ENCODE data around the gene GMDS. TPM values are rescaled to one million over a fixed set of nuclear protein-coding genes. Genes with fewer than 3 reads are reported as not detected.

GMDS gene
- total RNA-seq, 2 donors from 2014 or later = 25.4 to 29.5 TPM

DNA sequence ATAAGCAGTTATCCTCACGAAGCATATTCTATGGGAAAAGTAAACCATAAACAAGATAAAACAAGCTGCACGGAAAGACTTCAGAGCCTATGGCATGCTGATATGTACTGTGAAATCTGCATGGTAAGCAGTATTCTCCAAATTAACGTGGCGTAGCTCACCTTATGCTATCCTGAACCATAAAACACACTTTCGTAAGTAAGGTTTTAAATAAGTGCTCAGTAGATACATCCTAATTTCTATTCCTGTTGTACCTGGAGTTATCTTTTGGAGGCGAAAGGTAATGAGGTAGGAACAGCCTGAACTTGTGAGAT is 208.7 kb downstream of the GMDS start:
- no peaks in the 10 kb centered on the region for H3K27me3 ChIP-seq (ENCODE audit: control insufficient read depth, insufficient read depth, low read length, poor library complexity, severe bottlenecking)
- DNase-seq = no peak
- no peak for TF ChIP-seq CTCF (conservative IDR thresholded peaks at IDR 0.05)
- Mint-ChIP-seq H3K27me3 (ENCODE audit: insufficient read depth) (no peaks in the 10 kb centered on the region), H3K4me3 (no peak overlapping the region), H3K4me1 (no peaks in the 10 kb centered on the region), H3K9me3 (no peaks in the 10 kb centered on the region), H3K36me3 (ENCODE audit: low read depth) (no peaks in the 10 kb centered on the region), H3K27ac (no peak overlapping the region)
- 94 to 100% methylated on average over 4 to 6 of the region's 6 CpGs for WGBS, 2 experiments (ENCODE audit: insufficient coverage in 1 of 2, insufficient read length in 1 of 2)
- H3K36me3 ChIP-seq (ENCODE audit: control insufficient read depth, insufficient read depth, low read length) = no peaks in the 10 kb centered on the region
- H3K9ac ChIP-seq (ENCODE audit: extremely low read depth, low read length, poor library complexity, severe bottlenecking) = no peak overlapping the region
- no peak overlapping the region for H3K27ac ChIP-seq (ENCODE audit: low read depth, low read length)
- no peaks in the 10 kb centered on the region for H3K9me3 ChIP-seq (ENCODE audit: control insufficient read depth, low read length)
- H3K4me3 ChIP-seq (ENCODE audit: low read length) = no peak overlapping the region
- H3K4me1 ChIP-seq (ENCODE audit: control insufficient read depth, insufficient read depth, low read length) = no peaks in the 10 kb centered on the region

DNA sequence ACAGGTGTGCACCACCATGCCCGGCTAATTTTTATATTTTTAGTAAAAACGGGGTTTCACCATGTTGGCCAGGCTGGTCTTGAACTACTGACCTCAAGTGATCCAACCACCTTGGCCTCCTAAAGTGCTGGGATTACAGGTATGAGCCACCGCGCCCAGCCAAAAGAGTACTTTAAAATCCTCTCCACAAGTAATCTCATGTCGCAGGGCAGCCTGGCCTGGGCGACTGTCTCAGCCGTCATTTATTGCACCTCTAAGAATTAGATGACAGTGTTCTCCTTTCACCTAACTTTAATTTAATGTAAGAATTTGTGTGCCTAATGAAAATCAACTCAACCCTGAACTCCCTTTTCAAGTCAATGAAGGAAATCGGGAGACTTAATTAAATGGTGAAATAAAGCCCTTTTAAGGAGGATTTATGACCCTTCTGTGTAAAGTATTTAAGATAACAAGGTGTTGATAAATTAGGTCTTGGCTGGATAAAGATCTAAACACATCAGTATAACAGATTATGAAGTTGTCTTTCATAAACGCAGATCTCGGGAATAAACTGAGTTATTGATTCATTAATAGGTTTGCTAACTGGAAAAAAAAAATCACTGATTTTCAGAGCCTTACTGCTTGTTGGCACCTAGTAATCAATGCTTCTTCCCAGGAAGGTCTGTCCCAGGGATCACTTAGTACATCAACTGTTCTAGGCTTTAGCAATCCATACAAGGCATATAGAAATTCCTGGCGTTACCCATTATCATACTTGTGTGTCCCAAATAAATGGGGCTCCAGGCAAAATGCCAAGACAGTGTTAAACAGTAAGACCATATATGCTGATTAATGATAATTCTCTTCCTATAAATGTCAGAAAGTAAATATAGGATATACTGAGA is 209.3 kb downstream of the GMDS start:
- no peaks in the 10 kb centered on the region for H3K9me3 ChIP-seq (ENCODE audit: control insufficient read depth, low read length)
- 93 to 100% methylated on average over 2 to 11 of the region's 11 CpGs for WGBS, 2 experiments (ENCODE audit: insufficient coverage in 1 of 2, insufficient read length in 1 of 2)
- H3K9ac ChIP-seq (ENCODE audit: extremely low read depth, low read length, poor library complexity, severe bottlenecking) = no peak overlapping the region
- H3K36me3 Mint-ChIP-seq (ENCODE audit: low read depth) = no peaks in the 10 kb centered on the region
- no peaks in the 10 kb centered on the region for H3K27me3 ChIP-seq (ENCODE audit: control insufficient read depth, insufficient read depth, low read length, poor library complexity, severe bottlenecking)
- no peak overlapping the region for H3K4me3 ChIP-seq (ENCODE audit: low read length)
- no peak overlapping the region for H3K27ac Mint-ChIP-seq
- no peak overlapping the region for H3K4me3 Mint-ChIP-seq
- DNase-seq = no peak
- no peaks in the 10 kb centered on the region for H3K4me1 ChIP-seq (ENCODE audit: control insufficient read depth, insufficient read depth, low read length)
- no peaks in the 10 kb centered on the region for H3K27me3 Mint-ChIP-seq (ENCODE audit: insufficient read depth)
- no peaks in the 10 kb centered on the region for H3K4me1 Mint-ChIP-seq
- H3K36me3 ChIP-seq (ENCODE audit: control insufficient read depth, insufficient read depth, low read length) = no peaks in the 10 kb centered on the region
- TF ChIP-seq CTCF (conservative IDR thresholded peaks at IDR 0.05) = no peak
- no peak overlapping the region for H3K27ac ChIP-seq (ENCODE audit: low read depth, low read length)
- no peaks in the 10 kb centered on the region for H3K9me3 Mint-ChIP-seq

DNA sequence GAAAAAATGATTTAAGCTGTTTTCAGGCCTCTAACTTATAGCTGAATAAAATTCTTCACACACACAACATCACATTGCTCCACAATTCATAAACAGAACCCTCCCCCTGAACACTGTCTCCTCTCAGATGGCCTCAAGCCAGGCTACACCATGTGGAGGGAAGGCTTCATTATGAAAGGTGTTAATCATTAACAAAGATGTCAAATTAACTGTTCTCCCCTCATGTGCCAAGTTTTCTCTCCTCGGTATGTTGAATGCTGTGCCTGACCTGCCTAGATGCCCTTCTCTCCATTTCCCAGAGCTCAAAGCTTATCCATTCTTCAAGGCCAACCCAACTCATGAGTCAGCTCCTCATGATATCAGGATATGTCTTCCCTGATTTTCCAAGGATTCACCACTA is 210.4 kb downstream of the GMDS start:
- H3K9me3 ChIP-seq (ENCODE audit: control insufficient read depth, low read length) = no peaks in the 10 kb centered on the region
- H3K36me3 ChIP-seq (ENCODE audit: control insufficient read depth, insufficient read depth, low read length) = no peaks in the 10 kb centered on the region
- DNase-seq = no peak
- H3K9me3 Mint-ChIP-seq = no peaks in the 10 kb centered on the region
- no peak overlapping the region for H3K9ac ChIP-seq (ENCODE audit: extremely low read depth, low read length, poor library complexity, severe bottlenecking)
- WGBS, 2 experiments (ENCODE audit: insufficient coverage in 1 of 2, insufficient read length in 1 of 2) = 92 to 100% methylated on average over 1 of the region's 1 CpG
- no peaks in the 10 kb centered on the region for H3K36me3 Mint-ChIP-seq (ENCODE audit: low read depth)
- no peaks in the 10 kb centered on the region for H3K4me1 Mint-ChIP-seq
- no peak for TF ChIP-seq CTCF (conservative IDR thresholded peaks at IDR 0.05)
- no peak overlapping the region for H3K4me3 ChIP-seq (ENCODE audit: low read length)
- H3K27ac Mint-ChIP-seq = no peak overlapping the region
- no peaks in the 10 kb centered on the region for H3K27me3 Mint-ChIP-seq (ENCODE audit: insufficient read depth)
- no peak overlapping the region for H3K27ac ChIP-seq (ENCODE audit: low read depth, low read length)
- no peak overlapping the region for H3K4me3 Mint-ChIP-seq
- H3K4me1 ChIP-seq (ENCODE audit: control insufficient read depth, insufficient read depth, low read length) = no peaks in the 10 kb centered on the region
- H3K27me3 ChIP-seq (ENCODE audit: control insufficient read depth, insufficient read depth, low read length, poor library complexity, severe bottlenecking) = no peaks in the 10 kb centered on the region

Data from endodermal cell (in vitro differentiated cells).